A549 treated with AZD9567 at 1 μM for 4 hours (cell line): ENCODE results near the gene RNLS. TPM values are rescaled to one million over a fixed set of nuclear protein-coding genes. Genes with fewer than 3 reads are reported as not detected.

ENCODE experiments used
- total RNA-seq: library from RNA; stranded (reverse); fragments of 200-300 nt; extraction: Qiagen RNA extraction; gene quantifications from 5 replicates; pipeline ENCODE4 v1.2.3, GENCODE V29; 2022; ENCODE audit not compliant: insufficient read depth

The RNLS gene
- 8.1 to 8.6 TPM (median 8.4 TPM) in 5 replicates for total RNA-seq

DNA sequence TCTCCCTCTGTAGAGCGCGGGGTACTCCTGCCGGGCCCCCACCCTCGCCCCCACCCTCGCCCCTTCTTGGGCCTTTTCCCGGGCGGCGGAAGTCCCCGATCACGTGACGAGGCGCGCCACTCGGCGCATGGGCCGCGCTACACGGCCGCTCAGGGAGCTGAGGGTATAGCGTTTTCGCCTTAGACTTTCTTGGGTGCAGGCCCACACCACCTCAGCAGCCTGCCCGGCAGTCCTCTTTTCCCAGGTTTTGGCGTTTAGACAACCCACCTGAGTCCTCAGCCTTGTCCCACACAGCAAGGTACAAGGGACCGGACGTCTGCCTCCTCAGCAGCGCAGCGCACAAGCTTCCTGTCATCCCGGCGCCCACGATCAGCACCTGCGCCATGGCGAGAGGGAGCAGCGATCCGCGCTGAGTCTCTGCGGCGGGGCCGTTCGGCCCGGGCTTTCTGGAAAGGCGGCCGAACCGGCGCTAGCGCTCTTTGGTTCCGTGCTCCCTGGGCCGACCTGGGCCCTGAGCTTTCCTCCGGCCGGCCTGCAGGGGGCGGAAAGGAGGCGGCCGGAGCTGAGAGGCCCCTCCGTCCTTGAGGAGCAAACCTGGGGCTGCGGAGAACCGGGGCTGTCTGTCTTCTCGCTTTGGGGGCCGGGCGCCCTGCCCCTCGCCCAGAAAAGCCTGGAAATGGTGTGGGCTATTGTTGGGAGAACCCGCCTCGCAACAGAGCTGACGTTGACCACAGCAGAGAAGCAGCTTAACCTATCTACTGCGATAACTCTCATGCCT lies at the start of gene RNLS:
RNLS (minus strand) TSS at position 513 of the 778 bp plus-strand sequence.

DNA sequence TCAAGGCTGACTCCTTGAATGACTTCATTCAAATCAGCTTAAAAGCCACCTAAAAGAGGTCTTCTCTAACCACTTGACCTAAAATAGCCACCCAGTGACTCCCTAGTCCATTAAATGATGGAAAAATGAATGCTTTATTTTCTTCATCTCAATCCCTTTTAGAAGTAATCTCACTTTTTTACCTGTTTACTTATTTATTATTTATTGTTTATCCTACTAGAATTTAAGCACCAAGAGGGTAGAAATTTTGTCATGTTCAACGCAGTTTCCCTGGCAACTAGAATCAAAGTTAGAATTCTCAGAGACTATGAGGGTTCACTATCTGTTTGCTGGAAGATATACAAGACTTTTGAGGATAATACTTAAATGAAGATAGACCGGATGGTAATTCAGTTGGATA lies 3.3 kb upstream of the RNLS start, which contains the start of gene LIPJ:
LIPJ (plus strand) TSS at position 301 of the 400 bp plus-strand sequence. CDS start 3,926 bp downstream, outside the sequence.

Other genes starting within 250 kb of the RNLS start
- gene LIPJ, start 3.4 kb upstream of the RNLS start, total RNA-seq = not detected in 5 replicates
- not detected in 5 replicates for gene LIPF, start 81.1 kb upstream of the RNLS start, total RNA-seq
- gene LIPK, start 122.9 kb upstream of the RNLS start, total RNA-seq = not detected in 5 replicates
- not detected in 5 replicates for gene LIPN, start 176.7 kb upstream of the RNLS start, total RNA-seq
- gene LIPM, start 219.4 kb upstream of the RNLS start, total RNA-seq = not detected in 5 replicates